Tibial nerve (tissue), 4 donors: ENCODE results near the gene TEX44. TPM values are rescaled to one million over a fixed set of nuclear protein-coding genes. Genes with fewer than 3 reads are reported as not detected.

Experiments
- DNase-seq, 2 donors: peaks; one replicate each; pipeline ENCODE4 v3.0.0-alpha.2; 2019; ENCODE audit warnings: low spot score in 2 of 2
- H3K27ac ChIP-seq, 4 donors: fragments of 200-600 bp; sonication (generic) in 3 of 4; one replicate each; pipeline ENCODE4 v1.5.1; 2017 to 2019; ENCODE audit warnings: mild to moderate bottlenecking in 1 of 4
- H3K27me3 ChIP-seq, 2 donors: fragments of 200-600 bp; sonication (generic) in 1 of 2; one replicate each; pipeline versions ENCODE4 v1.5.1 to v1.6.0; 2017 to 2019
- H3K36me3 ChIP-seq, 3 donors: fragments of 200-600 bp; sonication (generic); one replicate each; pipeline ENCODE4 v1.5.1; 2018 to 2019
- H3K4me1 ChIP-seq, 4 donors: fragments of 200-600 bp; sonication (generic) in 3 of 4; one replicate each; pipeline ENCODE4 v1.5.1; 2017 to 2019
- H3K4me3 ChIP-seq, 4 donors: fragments of 200-600 bp; sonication (generic) in 3 of 4; one replicate each; pipeline ENCODE4 v1.5.1; 2017 to 2019; ENCODE audit warnings: mild to moderate bottlenecking in 1 of 4, moderate library complexity in 1 of 4
- H3K9me3 ChIP-seq, 4 donors: fragments of 200-600 bp; sonication (generic) in 3 of 4; one replicate each; pipeline ENCODE4 v1.5.1; 2017 to 2019
- EP300 ChIP-seq, 2 donors: sonication (generic); formaldehyde crosslinking; IDR thresholded peaks; one replicate each; pipeline ENCODE4 v1.6.1; 2017; ENCODE audit warnings: antibody characterized with exemption in 2 of 2, mild to moderate bottlenecking in 1 of 2
- POLR2A ChIP-seq, 2 donors: fragments of 450-650 bp; IDR thresholded peaks; one replicate each; pipeline ENCODE4 v1.6.1; 2017; ENCODE audit warnings: antibody characterized with exemption in 2 of 2, mild to moderate bottlenecking in 2 of 2, moderate library complexity in 2 of 2
- WGBS, 2 donors: methylation state at CpG; one replicate each; pipeline ENCODE4 v1.1.5; 2018; 5-methylcytosine and 5-hydroxymethylcytosine counted together
- total RNA-seq, 4 donors: library from RNA; depleted of rRNA; stranded (reverse); fragments of >200 nt; gene quantifications; one replicate each; pipeline ENCODE4 v1.1.0, GENCODE V29; 2016
- TF ChIP-seq, protein P1 (sequence below), 5 experiments: fragments of 200-600 bp in 3 of 5; fragments of 450-650 bp in 2 of 5; sonication (generic) in 3 of 5; IDR thresholded peaks; one replicate each; pipeline ENCODE4 v1.5.1; 2016 to 2019; ENCODE audit warnings: antibody characterized with exemption in 5 of 5, mild to moderate bottlenecking in 3 of 5, moderate library complexity in 2 of 5

The TEX44 gene
- total RNA-seq, 4 donors from 2014 or later, result not detected

DNA sequence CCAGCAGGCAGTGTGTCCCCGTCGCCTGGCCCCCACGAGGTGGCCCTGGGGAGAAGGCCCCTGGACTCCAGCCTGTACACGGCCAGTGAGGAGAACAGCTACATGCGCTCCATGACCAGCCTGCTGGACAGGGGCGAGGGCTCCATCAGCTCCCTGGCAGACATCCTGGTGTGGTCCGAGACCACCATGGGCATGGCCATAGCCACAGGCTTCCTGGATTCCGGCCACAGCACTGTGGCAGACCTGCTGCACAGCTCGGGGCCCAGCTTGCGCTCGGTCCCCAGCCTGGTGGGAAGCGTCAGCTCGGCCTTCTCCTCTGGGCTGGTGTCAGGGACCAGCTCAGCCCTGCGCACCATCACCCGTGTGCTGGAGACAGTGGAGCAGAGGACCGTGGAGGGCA, 1.0 kb downstream of the TEX44 start:
- Histone ChIP-seq H3K27ac (no peak overlapping the region), H3K27me3 (no peaks in the 10 kb centered on the region), H3K36me3 (no peaks in the 10 kb centered on the region), H3K4me3 (no peak overlapping the region), H3K4me1 (peaks cover 0 to 8% (median 4%) of the 10 kb centered on the region in 4 donors), H3K9me3 (no peaks in the 10 kb centered on the region)
- no peak for DNase-seq
- 96 to 98% methylated on average over 7 to 10 of the region's 16 CpGs for WGBS, 2 donors
- TF ChIP-seq EP300 (IDR thresholded peaks at IDR 0.05), result no peak
- TF ChIP-seq, protein P1, sequence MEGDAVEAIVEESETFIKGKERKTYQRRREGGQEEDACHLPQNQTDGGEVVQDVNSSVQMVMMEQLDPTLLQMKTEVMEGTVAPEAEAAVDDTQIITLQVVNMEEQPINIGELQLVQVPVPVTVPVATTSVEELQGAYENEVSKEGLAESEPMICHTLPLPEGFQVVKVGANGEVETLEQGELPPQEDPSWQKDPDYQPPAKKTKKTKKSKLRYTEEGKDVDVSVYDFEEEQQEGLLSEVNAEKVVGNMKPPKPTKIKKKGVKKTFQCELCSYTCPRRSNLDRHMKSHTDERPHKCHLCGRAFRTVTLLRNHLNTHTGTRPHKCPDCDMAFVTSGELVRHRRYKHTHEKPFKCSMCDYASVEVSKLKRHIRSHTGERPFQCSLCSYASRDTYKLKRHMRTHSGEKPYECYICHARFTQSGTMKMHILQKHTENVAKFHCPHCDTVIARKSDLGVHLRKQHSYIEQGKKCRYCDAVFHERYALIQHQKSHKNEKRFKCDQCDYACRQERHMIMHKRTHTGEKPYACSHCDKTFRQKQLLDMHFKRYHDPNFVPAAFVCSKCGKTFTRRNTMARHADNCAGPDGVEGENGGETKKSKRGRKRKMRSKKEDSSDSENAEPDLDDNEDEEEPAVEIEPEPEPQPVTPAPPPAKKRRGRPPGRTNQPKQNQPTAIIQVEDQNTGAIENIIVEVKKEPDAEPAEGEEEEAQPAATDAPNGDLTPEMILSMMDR (IDR thresholded peaks at IDR 0.05), result no peak
- no peak for TF ChIP-seq POLR2A (IDR thresholded peaks at IDR 0.05)

DNA sequence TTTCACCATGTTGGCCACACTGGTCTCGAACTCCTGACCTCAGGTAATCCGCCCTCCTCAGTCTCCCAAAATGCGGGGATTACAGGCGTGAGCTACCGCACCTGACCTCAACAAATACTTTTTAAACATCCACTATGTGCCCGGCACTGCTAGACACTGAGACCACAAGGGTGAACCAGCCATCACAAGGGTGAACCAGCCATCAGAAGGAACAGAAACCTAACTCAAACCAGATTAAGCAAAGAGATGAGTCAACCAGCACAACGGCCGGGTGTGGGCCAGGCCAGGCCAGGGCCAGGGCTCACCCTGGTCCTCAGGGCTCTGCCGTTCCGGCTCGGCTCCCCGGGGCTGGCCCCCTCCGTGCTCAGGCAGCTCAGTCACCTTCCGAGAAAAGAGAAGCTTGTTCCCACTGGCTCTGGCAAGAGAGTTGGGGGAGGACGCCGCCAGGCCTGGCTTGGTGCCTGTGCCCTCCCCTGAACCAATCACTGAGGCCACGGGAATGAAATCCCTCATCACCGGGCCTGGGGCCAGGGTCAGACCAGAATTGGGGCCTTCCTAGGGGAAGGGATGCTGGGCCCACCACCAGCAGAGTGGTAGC, 4.4 kb downstream of the TEX44 start:
- Histone ChIP-seq H3K27ac (peak overlapping the region; percentile 4 to 80 (median 60)), H3K9me3 (no peaks in the 10 kb centered on the region), H3K36me3 (no peaks in the 10 kb centered on the region), H3K4me1 (peaks cover 0 to 31% (median 14%) of the 10 kb centered on the region in 4 donors), H3K27me3 (no peaks in the 10 kb centered on the region), H3K4me3 (no peak overlapping the region)
- WGBS, 2 donors, result 53 to 67% methylated on average over 9 to 15 of the region's 18 CpGs
- DNase-seq, result no peak
- TF ChIP-seq EP300 (IDR thresholded peaks at IDR 0.05), result peak in 1 of 2 donors; percentile 27
- TF ChIP-seq POLR2A (IDR thresholded peaks at IDR 0.05), result no peak
- TF ChIP-seq, protein P1 (IDR thresholded peaks at IDR 0.05), result no peak

DNA sequence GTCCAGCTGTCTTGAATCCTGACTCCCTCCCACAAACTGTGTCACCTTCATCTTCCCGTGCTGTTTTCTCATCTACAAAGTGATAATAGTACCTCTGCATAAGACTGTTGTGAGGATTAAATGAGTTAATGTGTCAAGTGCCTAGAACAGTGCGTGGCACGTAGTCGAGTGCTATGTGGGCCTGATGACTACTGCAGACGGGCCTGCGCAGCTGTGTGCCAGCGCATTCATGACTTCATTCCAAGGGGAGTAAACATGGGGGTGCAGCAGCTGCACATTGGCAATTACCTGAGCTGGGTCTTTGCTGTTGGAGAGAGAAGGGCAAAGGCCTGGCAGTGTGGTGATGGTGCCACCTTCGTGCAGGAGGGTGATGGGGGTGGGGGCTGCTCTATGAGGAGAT, 5.0 kb downstream of the TEX44 start:
- peaks cover 0 to 36% (median 17%) of the 10 kb centered on the region in 4 donors for H3K4me1 ChIP-seq
- no peak for DNase-seq
- no peaks in the 10 kb centered on the region for H3K36me3 ChIP-seq
- H3K27me3 ChIP-seq, result no peaks in the 10 kb centered on the region
- WGBS, 2 donors, result 69 to 85% methylated on average over 8 of the region's 8 CpGs
- no peak for TF ChIP-seq EP300 (IDR thresholded peaks at IDR 0.05)
- no peak for TF ChIP-seq POLR2A (IDR thresholded peaks at IDR 0.05)
- TF ChIP-seq, protein P1 (IDR thresholded peaks at IDR 0.05), result no peak
- H3K4me3 ChIP-seq, result no peak overlapping the region
- no peaks in the 10 kb centered on the region for H3K9me3 ChIP-seq
- H3K27ac ChIP-seq, result peak overlapping the region; percentile 4 to 80 (median 60)

DNA sequence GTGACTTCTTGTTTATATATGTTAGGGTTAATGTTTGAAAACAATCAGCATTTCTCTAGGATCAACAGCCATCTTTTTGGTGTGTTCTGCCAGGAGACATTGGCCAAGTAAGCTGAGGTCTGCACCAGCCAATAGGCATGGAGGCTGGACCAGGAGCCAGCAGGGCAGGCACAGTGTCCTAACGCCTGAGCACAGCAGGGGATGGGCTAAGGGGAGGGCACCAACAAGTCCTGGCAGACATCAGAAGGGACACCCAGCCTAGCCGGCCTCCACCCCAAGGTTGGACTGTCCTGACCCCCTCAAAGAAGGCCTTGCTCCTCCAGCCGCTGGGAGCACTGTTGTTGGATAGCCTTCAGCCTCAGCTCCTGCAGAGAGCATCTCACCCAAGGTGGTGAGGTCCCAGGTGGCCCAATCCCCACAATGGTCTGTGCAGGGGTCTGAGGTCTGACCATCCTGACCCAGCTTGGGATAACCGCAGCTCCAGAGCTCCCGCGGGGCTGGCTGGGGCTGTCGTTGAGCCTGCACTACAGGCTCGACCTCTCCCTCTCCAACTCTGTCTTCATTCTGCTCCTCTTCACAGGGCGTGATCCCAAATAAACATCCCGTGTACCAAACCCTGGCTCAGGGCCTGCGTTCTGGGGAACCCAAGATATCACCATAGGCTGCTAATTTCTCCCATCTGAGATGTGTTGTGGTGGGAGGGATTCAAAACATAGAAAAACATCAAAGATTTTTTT, 8.1 kb downstream of the TEX44 start:
- TF ChIP-seq, protein P1 (IDR thresholded peaks at IDR 0.05), result no peak
- no peak for TF ChIP-seq EP300 (IDR thresholded peaks at IDR 0.05)
- no peak for TF ChIP-seq POLR2A (IDR thresholded peaks at IDR 0.05)
- no peaks in the 10 kb centered on the region for H3K27me3 ChIP-seq
- peak overlapping the region; percentile 95 to 99 (median 97) for H3K27ac ChIP-seq
- H3K4me3 ChIP-seq, result no peak overlapping the region
- H3K36me3 ChIP-seq, result no peaks in the 10 kb centered on the region
- 48 to 52% methylated on average over 11 of the region's 11 CpGs for WGBS, 2 donors
- no peaks in the 10 kb centered on the region for H3K9me3 ChIP-seq
- DNase-seq, result peak in 1 of 2 donors; percentile 36
- H3K4me1 ChIP-seq, result peaks cover 0 to 62% (median 41%) of the 10 kb centered on the region in 4 donors
